Left hindlimb (tissue), 1 donor: ENCODE data around the gene CTNNA1.

Experiments
- DNase-seq: peaks from one replicate; pipeline ENCODE4 v3.0.0-alpha.2; 2018

Gene CTNNA1

GRCh38 chr5:138951986-138952735 is 198.9 kb downstream of the CTNNA1 start:
- no peak for DNase-seq

GRCh38 chr5:138952962-138953361 is 199.7 kb downstream of the CTNNA1 start:
- DNase-seq, result no peak

- peak; percentile 78 for DNase-seq
Observed at GRCh38 chr5:138953387-138954256, 200.4 kb downstream of the CTNNA1 start.

- no peak for DNase-seq
Observed at GRCh38 chr5:138954257-138955012, 201.2 kb downstream of the CTNNA1 start.

- peak; percentile 73 for DNase-seq
Observed at GRCh38 chr5:138955013-138955660, 201.9 kb downstream of the CTNNA1 start.

- DNase-seq, result no peak
Observed at GRCh38 chr5:138955671-138956295, 202.6 kb downstream of the CTNNA1 start.

- no peak for DNase-seq
Observed at GRCh38 chr5:138956801-138957200, 203.6 kb downstream of the CTNNA1 start.

- no peak for DNase-seq
Observed at GRCh38 chr5:138960145-138960692, 207.0 kb downstream of the CTNNA1 start.

- DNase-seq, result no peak
Observed at GRCh38 chr5:138961221-138961620, 208.0 kb downstream of the CTNNA1 start.

- no peak for DNase-seq
Observed at GRCh38 chr5:138961729-138962128, 208.5 kb downstream of the CTNNA1 start.

- no peak for DNase-seq
Observed at GRCh38 chr5:138962614-138963370, 209.6 kb downstream of the CTNNA1 start.

GRCh38 chr5:138963763-138964371 is 210.6 kb downstream of the CTNNA1 start:
- no peak for DNase-seq

- DNase-seq, result no peak
Observed at GRCh38 chr5:138964647-138965201, 211.5 kb downstream of the CTNNA1 start.

- no peak for DNase-seq
Observed at GRCh38 chr5:138965626-138966025, 212.4 kb downstream of the CTNNA1 start.

- DNase-seq, result no peak
Observed at GRCh38 chr5:138966236-138966985, 213.2 kb downstream of the CTNNA1 start.

- no peak for DNase-seq
Observed at GRCh38 chr5:138967791-138968448, 214.7 kb downstream of the CTNNA1 start.

- no peak for DNase-seq
Observed at GRCh38 chr5:138968601-138969000, 215.4 kb downstream of the CTNNA1 start.

- no peak for DNase-seq
Observed at GRCh38 chr5:138969323-138970002, 216.2 kb downstream of the CTNNA1 start.
